GM19397 (cell line): ENCODE measurements around the gene PRTN3.
"Not testable (repeated sequence)": the region's sequence is repeated elsewhere in the genome, so short reads cannot be mapped to it uniquely, and the experiment has no call there.

Experiments
- ATAC-seq: cut with Tn5 transposase; IDR thresholded peaks from one replicate; pipeline ENCODE4 v1.9.1; 2021; ENCODE audit warnings: mild to moderate bottlenecking, moderate library complexity; ENCODE audit not compliant: unreplicated experiment

PRTN3 gene

DNA sequence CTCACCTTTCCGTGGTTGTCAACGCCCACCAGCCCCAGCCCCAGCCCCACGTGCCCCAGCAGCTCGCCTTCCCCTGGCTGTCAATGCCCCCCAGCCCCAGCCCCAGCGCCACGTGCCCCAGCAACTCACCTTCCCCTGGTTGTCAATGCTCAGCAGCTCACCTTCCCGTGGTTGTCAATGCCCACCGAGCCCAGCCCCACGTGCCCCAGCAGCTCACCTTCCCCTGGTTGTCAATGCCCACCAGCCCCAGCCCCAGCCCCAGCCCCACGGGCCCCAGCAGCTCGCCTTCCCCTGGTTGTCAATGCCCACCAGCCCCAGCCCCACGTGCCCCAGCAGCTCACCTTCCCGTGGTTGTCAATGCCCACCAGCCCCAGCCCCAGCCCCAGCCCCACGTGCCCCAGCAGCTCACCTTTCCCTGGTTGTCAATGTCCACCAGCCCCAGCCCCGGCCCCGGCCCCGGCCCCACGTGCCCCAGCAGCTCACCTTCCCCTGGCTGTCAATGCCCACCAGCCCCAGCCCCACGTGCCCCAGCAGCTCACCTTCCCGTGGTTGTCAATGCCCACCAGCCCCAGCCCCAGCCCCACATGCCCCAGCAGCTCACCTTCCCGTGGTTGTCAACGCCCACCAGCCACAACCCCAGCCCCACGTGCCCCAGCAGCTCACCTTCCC is 37.3 kb downstream of the PRTN3 start:
- not testable (repeated sequence) for ATAC-seq

DNA sequence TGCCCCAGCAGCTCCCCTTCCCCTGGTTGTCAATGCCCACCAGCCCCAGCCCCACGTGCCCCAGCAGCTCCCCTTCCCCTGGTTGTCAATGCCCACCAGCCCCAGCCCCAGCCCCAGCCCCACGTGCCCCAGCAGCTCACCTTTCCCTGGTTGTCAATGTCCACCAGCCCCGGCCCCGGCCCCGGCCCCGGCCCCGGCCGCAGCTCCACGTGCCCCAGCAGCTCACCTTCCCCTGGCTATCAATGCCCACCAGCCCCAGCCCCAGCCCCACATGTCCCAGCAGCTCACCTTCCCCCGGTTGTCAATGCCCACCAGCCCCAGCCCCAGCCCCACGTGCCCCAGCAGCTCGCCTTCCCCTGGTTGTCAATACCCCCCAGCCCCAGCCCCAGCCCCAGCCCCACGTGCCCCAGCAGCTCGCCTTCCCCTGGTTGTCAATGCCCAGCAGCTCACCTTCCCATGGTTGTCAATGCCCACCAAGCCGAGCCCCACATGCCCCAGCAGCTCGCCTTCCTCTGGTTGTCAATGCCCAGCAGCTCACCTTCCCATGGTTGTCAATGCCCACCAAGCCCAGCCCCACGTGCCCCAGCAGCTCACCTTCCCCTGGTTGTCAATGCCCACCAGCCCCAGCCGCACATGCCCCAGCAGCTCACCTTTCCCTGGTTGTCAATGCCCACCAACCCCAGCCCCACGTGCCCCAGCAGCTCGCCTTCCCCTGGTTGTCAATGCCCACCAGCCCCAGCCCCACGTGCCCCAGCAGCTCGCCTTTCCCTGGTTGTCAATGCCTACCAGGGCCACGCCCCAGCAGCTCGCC is 38.2 kb downstream of the PRTN3 start:
- ATAC-seq: not testable (repeated sequence)

DNA sequence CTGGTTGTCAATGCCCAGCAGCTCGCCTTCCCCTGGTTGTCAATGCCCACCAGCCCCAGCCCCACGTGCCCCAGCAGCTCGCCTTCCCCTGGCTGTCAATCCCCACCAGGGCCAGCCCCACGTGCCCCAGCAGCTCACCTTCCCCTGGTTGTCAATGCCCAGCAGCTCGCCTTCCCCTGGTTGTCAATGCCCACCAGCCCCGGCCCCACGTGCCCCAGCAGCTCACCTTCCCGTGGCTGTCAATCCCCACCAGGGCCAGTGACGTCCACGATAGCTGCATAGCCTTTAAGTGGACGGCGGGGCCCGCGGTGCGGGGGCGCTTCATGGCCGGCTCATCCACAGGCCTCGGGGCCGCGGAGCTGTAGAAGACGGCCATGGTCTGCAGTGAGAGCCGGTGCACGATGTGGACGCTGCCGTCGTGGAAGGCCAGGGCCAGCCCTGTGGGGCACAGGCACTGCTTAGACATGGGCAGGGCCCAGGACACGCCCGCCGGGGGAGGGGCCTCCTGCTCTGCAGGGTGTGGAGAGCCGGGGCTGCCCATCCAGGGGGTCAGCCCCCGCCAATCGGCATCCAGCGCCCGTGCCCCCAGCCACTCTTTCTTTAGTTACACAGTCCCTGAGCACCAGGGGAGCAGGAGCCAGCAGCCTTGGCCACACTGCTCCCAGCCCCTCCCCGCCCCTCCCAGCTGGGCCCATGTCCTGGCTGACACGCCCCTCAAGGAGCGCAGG is 39.1 kb downstream of the PRTN3 start:
- ATAC-seq: no peak

DNA sequence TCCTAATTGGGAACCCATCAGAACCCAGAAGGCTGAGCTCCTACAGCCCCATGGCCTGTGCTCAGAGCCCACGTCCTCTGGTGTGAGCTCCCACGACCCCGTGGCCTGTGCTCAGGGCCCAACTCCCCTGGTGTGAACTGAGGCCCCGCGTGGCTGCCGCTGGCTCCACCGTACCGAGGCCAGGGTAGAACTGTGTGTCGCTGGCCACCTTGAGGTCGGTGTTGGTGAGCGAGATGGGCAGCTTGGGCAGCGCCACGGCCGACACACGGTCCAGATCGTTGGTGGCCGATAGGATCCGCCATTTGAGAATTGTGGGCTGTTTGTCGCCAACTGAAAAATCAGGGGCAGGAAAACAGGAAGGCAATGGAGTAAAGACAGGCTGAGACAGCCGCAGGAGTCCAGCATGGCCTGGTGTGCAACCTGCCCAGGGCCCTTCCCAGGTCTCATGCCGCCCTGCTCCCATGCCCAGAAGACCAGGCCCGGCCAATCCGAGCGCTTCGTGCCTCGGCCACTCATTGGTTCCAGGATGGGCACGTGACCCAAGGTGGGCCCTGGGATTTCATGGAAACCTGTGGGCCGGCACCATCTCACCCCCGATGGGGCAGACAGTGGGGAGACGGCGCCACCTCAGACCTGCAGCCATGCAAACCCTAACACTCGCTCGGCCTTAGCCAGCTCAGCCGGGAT is 40.7 kb downstream of the PRTN3 start:
- ATAC-seq: no peak

DNA sequence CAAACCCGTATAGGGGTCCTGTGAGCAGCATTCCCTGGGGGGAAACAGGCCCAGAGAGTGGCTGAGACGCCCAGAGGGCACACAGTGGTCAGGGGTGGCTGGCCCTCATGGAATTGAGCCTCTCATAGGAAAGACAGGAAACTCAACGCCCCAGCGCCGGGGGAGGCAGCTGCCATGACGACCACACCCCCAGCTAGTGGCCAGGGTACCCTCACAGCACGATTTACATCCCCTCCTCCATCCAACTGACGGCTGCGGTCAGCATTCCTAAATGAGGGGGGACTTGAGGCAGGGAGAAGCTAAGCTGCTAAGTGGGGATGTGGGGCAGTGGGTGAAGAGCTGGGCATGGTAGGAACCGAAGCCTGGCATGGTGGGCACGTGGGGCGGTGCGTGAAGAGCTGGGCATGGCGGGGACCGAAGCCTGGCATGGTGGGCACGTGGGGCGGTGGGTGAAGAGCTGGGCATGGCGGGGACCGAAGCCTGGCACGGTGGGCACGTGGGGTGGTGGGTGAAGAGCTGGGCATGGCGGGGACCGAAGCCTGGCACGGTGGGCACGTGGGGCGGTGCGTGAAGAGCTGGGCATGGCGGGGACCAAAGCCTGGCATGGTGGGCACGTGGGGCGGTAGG is 42.2 kb downstream of the PRTN3 start:
- ATAC-seq: no peak

DNA sequence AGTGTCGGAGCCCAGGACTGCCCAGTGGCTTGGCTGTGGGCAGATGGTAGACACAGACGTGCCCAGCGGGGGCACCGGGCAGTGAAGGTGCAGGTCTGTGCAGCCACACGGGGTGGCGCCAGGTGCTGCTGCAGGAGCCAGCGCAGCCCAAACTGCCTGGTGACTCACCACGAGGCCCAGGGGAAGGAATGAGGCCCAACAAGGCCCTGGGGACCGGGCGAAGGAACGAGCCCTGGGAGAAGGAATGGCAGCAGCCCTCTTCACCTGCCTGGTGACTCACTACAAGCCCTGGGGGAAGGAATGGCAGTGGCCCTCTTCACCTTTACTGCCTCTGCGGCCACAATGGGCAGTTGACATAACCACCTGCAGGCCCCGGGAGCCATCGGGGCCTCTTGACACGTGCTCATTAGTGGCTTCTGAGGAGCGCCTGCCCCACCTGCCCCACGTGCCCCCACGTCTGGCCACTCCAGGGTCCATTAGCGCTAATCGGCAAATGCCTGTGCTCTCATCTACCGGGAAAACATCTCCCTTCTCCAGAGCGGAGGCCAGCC is 42.9 kb downstream of the PRTN3 start:
- no peak for ATAC-seq

DNA sequence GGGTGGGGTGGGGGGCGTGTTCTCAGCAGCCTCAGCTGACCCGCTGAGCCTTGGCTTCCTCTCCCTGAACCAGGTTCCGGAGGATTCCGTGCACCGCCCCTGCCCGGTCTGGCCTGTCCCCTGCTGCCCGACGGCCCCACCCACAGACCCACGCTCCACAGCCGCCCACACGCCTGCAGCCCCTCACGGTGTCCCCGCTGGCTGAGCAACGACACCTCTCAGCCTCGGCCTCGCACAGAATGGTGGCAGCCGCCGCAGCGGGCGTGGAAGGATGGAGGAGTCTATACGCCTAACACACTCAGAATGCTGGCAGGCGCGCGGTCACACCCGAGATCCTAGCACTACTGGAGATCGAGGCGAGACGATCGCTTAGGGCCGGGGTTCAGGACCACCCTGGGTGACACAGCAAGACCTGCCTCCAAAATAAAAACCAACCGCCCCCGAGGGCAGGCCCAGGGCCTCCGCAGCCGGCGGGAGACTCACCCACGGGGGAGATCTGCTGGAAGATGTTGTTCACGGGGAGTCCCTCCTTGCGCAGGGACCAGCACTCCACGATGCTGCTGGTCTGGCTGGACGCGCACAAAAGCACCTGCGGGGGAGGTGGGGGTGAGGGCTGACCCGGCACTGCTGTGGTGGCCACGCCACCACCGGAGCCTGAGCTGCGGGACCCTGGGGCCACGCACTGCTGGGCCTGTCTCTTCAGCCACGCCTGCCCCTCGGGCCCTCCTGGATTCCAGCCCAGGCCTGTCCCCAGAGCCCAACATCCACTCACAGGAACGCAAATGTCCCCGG is 43.8 kb downstream of the PRTN3 start:
- ATAC-seq: no peak

DNA sequence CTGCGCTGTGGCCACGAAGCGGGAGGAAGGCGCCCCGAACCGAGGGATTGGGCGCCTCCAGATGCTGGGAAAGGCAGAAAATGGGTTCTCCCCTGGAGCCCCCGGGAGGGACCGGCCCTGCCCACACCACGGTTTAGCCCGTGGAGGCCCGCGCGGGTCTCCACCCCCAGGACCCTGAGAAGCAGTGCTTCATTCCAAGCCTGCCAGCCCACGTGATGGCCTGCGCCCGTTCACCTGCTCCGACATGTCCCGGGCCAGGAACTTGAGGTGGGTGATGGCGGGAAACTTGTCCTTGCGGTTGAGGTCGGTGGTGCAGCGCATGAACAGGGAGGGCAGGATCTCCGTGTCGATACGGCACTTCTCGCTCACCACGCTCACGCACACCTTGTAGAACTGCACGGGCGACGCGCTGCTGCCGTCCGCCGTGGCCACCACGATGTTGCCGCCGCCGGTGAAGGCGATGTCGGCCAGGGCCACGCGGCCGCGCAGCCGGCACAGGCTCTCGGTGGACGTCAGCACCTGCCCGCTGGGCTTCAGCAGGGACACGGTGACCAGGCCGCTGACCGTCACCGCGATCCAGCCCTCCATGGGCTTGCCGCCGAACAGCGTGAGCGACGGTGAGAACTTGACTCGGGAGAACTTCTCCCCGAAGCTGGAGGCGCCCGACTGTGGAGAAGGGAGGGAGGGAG is 44.9 kb downstream of the PRTN3 start:
- ATAC-seq: no peak

DNA sequence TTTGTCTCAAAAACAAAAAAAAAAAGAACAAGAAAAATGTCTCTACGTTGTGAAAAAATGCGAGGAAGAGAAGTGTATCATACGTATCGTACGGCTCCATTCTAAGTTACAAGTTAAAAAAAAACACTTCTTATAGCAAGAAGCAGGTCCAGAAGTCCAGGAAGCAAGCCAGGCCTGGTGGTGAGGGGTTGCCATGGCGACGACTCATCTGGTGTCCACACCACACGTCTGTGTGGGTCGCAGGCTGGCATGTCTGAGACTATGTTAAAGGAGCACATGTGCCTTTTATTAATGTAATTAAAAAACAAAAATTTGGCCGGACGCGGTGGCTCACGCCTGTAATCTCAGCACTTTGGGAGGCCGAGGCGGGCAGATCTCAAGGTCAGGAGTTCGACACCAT is 46.3 kb downstream of the PRTN3 start:
- no peak for ATAC-seq

DNA sequence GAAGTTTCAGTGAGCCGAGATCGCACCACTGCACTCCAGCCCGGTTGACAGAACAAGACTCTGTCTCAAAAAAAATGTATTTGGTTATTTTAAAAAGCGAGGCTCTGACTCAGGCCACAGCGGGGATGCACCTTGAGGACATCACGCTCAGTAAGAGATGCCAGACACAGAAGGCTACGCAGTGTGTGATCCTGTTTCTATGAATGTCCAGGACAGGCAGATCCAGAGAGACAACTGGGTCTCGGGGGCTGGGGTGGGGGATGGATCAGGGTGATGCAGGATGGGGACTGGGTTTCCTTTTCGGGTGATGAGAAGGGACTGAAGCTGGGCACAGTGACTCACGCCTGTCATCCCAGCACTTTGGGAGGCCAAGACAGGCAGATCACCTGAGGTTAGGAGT is 46.8 kb downstream of the PRTN3 start:
- ATAC-seq: no peak

DNA sequence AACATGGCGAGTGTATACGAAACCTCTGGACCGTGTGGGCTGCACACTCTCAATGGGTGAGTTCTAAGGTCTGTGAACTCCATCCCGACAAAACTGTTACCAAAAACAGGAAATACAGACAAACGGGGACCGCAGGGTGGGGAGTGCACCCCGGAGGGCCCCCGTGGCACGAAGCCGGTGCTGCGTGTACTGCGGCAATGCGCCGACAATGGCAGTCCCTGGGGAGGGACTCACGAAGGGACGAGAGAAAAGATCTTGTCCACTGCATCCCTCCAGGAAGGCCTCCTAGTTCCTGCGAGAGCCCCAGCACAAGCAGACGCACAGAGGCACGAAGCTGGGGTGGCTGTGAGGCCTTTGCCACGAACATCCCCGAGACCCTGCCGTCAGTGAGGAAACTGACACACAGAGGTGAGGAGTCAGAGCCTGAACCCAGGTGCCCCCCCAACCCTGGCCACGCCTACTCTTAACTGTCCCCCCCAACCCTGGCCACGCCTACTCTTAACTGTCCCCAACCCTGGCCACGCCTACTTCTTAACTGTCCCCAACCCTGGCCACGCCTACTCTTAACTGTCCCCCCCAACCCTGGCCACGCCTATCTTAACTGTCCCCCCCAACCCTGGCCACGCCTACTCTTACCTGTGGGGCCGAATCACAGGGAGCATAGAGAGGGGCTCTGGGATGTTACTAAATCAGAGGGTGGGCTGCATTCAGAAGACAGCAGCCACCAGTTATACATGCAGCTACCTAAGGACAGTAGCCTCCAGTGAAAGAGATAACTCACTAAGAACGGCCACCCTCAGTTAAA is 48.0 kb downstream of the PRTN3 start:
- ATAC-seq: no peak

DNA sequence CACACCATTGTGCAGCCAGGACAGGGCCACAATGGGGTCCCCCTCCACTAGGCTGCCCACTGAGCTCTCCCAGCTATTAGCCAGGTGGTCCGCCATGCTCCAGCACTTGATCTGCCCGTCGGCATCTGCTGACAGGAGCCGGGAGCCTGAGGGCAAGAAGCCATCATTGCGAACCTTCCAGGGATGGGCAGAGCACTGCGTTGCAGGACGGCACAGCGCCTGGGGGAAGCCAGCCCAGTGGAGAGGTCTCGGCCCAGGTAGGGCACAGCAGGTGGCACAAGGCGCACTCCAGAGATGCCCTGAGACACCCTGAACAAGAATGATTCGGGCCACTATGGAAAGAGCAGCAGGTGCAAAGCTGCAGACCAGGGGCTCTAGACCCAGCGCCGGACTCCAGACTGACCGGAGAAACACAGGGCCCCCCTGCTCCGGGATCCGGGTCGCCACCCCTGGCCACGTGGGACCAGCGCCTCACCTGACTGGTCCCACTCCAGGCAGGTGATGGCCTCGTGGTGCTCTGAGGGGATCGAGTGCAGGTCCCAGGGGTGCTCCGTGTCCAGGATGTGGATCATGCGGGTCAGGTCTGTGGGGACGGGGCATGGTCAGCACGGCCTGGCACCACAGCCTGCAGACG is 49.0 kb downstream of the PRTN3 start:
- no peak for ATAC-seq

DNA sequence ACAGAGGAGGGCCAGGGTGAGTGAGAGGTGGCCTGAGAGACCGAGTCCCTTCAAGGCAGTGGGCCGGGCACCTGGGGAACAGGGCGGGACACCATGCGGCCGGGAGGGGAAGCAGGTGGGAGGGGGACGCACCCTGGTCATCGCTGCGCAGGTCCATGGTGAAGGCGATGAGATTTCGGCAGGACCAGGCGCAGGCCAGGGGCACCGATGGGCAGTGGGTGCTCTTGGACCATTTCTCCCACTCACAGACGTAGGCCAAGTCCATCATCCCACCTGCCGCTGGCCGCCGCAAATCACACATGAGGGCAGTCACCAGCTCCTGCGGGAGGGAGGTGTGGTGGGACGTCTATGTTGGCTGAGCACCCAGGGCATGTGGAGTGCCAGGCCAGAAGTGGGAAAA is 50.0 kb downstream of the PRTN3 start:
- ATAC-seq: no peak

DNA sequence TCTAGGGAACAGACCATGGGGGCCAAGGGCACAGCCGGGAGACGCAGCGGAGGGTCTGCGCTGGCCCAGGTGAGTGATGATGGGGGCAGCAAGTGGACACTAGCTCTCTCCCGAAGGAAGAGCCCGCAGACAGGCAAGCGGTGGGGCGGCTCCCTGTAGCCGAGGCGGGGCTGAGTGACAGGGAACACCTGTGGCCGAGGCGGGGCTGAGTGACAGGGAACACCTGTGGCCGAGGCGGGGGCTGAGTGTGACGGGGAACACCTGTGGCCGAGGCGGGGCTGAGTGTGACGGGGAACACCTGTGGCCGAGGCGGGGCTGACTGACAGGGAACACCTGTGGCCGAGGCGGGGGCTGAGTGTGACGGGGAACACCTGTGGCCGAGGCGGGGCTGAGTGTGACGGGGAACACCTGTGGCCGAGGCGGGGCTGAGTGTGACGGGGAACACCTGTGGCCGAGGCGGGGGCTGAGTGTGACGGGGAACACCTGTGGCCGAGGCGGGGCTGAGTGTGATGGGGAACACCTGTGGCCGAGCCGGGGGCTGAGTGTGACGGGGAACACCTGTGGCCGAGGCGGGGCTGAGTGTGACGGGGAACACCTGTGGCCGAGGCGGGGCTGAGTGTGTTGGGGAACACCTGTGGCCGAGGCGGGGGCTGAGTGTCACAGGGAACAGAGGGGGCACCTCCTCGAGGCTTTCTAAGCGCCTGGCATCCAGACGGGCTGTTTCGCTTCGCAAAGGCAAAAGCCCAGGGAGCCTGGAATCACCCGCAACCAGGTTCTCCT is 50.8 kb downstream of the PRTN3 start:
- not testable (repeated sequence) for ATAC-seq

DNA sequence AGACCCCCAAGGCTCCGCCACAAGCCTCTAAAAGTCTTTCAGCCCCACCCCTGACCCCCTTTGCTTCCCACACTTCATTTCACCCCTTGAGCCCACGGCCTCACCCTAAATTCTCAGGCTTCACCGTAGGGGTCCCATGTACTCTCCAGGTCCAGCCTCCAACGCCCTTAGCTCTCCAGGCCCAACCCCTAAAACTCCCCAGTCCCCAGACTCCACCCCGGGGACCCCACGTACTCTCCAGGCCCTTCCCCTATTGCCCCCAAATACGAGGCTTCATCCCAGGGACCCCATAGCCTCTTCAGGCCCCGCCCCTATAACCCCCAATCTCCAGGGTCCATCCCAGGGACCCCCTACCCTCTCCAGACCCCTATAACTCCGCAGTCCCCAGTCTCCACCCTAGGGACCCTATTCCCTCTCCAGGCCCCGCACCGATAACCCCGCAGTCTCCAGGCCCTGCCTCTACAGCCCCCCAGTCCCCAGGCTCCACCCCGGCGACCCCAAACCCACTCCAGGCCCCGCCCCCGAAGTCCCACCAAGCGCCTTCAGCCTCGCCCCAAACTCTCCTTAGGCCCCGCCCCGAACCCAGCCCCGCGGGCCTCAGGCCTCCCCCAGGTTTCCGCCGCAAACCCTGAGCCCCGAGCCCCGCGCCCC is 51.6 kb downstream of the PRTN3 start:
- no peak for ATAC-seq

DNA sequence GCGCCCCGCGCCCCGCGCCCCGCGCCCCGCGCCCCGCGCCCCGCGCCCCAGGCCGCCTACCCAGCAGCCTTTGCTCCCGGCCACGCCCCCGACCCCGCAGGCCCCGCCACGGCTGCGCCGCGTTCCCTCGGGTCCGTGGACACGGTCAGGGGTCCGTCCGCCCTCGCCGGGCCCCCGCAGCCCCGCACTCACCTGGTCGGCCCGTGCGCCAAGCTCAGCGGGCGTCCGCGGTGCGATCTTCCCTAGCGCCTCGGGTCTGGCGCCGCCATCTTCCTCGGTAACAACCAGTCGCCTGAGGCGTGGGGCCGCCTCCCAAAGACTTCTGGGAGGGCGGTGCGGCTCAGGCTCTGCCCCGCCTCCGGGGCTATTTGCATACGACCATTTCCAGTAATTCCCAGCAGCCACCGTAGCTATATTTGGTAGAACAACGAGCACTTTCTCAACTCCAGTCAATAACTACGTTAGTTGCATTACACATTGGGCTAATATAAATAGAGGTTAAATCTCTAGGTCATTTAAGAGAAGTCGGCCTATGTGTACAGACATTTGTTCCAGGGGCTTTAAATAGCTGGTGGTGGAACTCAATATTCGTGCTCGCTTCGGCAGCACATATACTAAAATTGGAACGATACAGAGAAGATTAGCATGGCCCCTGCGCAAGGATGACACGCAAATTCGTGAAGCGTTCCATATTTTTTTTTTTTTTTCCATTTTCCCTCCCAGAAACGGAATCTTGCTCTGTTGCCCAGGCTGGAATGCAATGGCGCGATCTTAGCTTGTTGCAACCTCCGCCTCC is 52.3 kb downstream of the PRTN3 start, which contains the start of the genes MED16 and RNU6-9:
Gene MED16, minus strand, starts transcription at position 294 of the 796 bp plus-strand sequence. CDS start 2,056 bp downstream, outside the sequence.
Gene RNU6-9, plus strand, starts transcription at position 591 of the 796 bp plus-strand sequence.
- peak; percentile 81 for ATAC-seq
